GM10847 (cell line): ENCODE data around the gene GSE1.

Source experiments
- POLR2A ChIP-seq: IDR thresholded peaks from 2 replicates; pipeline ENCODE4 v1.6.1; 2011; ENCODE audit not compliant: insufficient read length; ENCODE audit errors: extremely low read depth

Gene GSE1

GRCh38 chr16:85614338-85615013 is 1.4 kb downstream of the GSE1 start:
- no peak for TF ChIP-seq POLR2A

- no peak for TF ChIP-seq POLR2A
Measured at GRCh38 chr16:85615014-85615851, 2.1 kb downstream of the GSE1 start.

- TF ChIP-seq POLR2A = no peak
Measured at GRCh38 chr16:85615852-85616606, 2.9 kb downstream of the GSE1 start.

GRCh38 chr16:85616607-85617321 is 3.6 kb downstream of the GSE1 start:
- TF ChIP-seq POLR2A = no peak

- TF ChIP-seq POLR2A = no peak
Measured at GRCh38 chr16:85617948-85618347, 4.8 kb downstream of the GSE1 start.

GRCh38 chr16:85618521-85618920 is 5.4 kb downstream of the GSE1 start:
- no peak for TF ChIP-seq POLR2A

- no peak for TF ChIP-seq POLR2A
Measured at GRCh38 chr16:85619101-85619891, 6.2 kb downstream of the GSE1 start.

- TF ChIP-seq POLR2A = no peak
Measured at GRCh38 chr16:85620374-85620773, 7.3 kb downstream of the GSE1 start.

GRCh38 chr16:85621698-85622428 is 8.7 kb downstream of the GSE1 start:
- TF ChIP-seq POLR2A = no peak

GRCh38 chr16:85622683-85623082 is 9.6 kb downstream of the GSE1 start:
- TF ChIP-seq POLR2A = no peak

- no peak for TF ChIP-seq POLR2A
Measured at GRCh38 chr16:85623250-85623649, 10.1 kb downstream of the GSE1 start.

- TF ChIP-seq POLR2A = no peak
Measured at GRCh38 chr16:85623997-85624601, 11.0 kb downstream of the GSE1 start.

- no peak for TF ChIP-seq POLR2A
Measured at GRCh38 chr16:85624646-85625045, 11.5 kb downstream of the GSE1 start.
